22Rv1 (cell line): ENCODE measurements around the gene PKIG.

Experiments
- CTCF ChIP-seq: fragments of 450-650 bp; IDR thresholded peaks from 2 replicates; pipeline ENCODE4 v1.5.1; 2017; ENCODE audit warnings: mild to moderate bottlenecking
- ZFX ChIP-seq: fragments of 450-650 bp; IDR thresholded peaks from 2 replicates; pipeline ENCODE4 v1.6.1; 2017; ENCODE audit warnings: antibody characterized with exemption, borderline replicate concordance

GRCh38 chr20:44630297-44630696 is 47.9 kb downstream of the PKIG start:
- TF ChIP-seq CTCF (no peak), ZFX (no peak)
